ENCODE data around the gene SETD3.

DNA sequence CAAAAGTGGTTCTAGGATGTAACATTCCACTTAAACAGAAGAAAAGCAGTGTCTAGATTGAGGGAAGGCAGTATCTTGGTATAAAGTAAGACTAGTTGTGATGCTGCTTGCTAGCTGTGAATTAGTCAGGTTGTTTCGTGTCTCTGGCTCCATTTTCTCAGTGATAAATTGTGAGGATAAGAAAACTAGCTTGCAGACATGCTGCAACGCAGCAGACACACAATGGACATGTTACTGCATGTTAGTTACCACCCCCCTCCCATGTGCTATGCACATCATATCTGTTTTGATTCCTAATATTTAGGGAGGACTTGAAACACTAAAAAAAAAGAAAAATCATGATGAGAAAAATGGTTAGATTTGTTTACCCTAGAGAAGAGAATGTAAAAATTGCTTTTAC, 3.4 kb upstream of the SETD3 start:
- TF ChIP-seq, protein P1, sequence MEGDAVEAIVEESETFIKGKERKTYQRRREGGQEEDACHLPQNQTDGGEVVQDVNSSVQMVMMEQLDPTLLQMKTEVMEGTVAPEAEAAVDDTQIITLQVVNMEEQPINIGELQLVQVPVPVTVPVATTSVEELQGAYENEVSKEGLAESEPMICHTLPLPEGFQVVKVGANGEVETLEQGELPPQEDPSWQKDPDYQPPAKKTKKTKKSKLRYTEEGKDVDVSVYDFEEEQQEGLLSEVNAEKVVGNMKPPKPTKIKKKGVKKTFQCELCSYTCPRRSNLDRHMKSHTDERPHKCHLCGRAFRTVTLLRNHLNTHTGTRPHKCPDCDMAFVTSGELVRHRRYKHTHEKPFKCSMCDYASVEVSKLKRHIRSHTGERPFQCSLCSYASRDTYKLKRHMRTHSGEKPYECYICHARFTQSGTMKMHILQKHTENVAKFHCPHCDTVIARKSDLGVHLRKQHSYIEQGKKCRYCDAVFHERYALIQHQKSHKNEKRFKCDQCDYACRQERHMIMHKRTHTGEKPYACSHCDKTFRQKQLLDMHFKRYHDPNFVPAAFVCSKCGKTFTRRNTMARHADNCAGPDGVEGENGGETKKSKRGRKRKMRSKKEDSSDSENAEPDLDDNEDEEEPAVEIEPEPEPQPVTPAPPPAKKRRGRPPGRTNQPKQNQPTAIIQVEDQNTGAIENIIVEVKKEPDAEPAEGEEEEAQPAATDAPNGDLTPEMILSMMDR (IDR thresholded peaks at IDR 0.05), result no peak
- TF ChIP-seq POLR2A (IDR thresholded peaks at IDR 0.05), result no peak
